HG03565 (cell line): ENCODE measurements around the gene TMEM151B.

ENCODE experiments used
- ATAC-seq: cut with Tn5 transposase; IDR thresholded peaks from one replicate; pipeline ENCODE4 v1.9.1; 2021; ENCODE audit warnings: mild to moderate bottlenecking, moderate library complexity; ENCODE audit not compliant: unreplicated experiment

Gene TMEM151B

DNA sequence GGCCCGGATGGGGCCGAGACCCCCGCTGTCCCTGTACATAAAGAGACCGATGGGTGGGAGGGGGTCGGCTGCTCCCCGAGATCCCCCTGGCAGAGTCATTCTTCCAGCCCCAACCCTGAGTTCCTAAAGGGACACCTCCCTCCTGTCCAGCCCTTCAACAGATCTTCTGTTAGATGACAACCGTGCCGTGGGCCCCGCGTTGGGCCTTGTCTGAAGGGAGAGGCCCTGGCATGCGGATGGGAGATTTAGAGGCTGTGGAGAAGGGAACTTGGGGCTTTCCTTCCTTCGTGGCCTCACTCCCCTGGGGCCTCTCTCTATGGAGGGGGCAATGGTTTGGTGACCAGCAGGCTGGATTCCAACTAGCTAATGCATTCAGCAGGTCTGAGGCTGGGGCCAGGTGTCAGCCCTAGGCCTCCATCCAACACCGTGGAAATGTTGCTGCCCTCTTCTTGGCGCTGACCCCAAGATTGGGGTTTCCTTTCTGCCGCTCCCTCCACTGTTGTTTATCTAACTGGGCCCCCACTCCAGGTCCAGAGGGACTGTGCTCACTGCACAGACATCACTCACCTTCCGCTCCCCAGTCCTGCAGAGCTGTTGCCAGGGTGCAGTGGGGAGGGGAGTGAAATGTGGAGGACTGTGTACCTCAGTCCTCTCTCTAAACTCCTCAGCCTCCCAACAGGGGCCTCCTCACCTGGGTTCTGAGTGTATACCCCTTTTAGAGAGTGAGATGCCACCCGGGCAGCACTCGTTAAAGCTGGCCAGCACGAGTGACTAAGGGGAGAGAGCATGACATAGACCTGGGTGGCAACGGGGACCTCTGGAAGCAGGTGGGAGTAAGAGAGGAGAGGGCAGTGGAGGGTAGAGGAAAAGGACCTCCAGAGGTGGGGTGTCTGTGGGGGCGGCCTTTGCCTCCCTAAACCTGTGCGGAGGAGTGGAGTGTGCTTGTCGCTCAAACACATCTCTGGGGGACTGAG is 6.7 kb downstream of the TMEM151B start:
- ATAC-seq = no peak

DNA sequence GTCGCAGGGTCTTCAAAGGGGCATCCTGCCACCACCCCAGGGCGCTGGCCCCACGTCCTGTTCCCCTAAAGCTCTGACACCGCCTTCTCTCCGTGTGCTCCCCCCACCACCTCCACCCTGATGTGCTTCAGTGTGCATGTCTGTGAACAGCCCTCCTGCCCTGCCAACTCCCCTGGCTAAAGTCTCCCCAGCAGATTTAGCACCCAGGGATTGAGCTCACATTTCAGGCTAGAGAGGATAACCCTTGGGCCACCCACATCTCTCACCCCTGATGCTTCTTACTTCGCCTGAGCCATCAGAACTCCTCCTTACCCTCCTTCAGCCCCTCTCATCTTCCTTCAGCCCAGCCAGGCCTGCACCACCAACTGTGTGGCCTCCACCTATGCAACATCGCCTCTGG is 7.5 kb downstream of the TMEM151B start:
- ATAC-seq = no peak

GRCh38 chr6:44278315-44278714 is 8.1 kb downstream of the TMEM151B start:
- ATAC-seq = no peak

DNA sequence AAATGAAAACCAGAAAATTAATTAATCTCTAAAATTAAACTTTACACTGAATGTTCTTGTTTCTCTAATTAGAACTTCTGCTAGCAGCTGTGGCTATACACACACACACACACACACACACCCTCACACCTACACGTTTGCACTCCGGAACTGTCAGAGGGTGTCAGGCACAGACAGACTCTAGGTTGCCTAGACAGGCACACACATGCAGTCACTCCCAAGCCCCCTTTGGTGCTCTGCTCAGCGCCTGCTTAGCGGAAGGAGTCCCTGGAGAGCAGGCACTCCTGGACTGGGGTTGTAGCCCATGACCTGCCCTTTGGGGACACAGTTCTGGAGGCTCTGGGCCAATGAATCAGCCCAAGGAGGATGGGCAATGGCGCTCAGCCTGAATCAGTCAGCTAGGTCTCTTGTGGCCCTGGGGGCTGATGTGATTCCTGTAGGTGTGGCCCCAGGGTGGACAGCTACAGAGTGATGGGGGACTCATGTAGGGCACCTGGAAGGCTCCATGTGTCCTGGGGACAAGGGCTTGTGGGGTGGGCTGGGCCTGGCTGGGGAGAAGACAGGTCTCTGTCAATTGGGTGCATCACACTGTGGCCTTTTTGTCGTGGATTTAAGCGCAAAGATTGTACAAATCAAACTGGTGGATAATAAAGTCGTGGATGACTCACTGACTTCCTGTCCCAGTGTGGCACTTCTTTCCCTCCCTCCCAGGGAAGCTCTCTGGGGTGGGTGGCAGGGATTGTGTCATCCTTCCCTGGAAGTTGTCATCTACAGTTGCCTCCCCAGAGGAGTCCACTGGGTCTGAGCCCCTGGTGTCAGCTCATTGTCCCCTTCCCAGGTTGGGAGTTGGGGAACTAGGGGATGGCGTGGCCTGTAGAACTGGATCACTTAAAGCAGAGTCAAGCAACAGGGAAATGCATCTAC is 8.8 kb downstream of the TMEM151B start:
- no peak for ATAC-seq

DNA sequence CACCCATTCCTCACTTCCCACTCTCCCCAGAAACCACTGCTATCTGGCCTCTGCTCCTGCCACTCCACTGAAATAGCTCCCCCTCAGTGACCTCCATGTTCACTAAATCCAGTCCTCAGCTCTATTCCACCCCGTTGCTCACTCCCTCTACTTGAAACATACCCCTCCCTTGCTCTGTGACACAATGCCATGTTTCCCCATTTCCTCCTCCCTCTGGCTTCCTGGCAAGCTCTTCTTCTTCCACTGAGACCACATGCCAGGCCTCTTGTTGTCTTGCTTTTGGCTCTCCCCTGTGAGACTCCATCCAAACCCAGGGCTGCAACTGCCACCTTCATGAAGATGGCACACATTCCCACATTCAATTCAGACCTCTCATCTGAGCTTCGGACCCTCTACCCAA is 13.9 kb downstream of the TMEM151B start:
- no peak for ATAC-seq

GRCh38 chr6:44284867-44285266 is 14.6 kb downstream of the TMEM151B start:
- no peak for ATAC-seq

DNA sequence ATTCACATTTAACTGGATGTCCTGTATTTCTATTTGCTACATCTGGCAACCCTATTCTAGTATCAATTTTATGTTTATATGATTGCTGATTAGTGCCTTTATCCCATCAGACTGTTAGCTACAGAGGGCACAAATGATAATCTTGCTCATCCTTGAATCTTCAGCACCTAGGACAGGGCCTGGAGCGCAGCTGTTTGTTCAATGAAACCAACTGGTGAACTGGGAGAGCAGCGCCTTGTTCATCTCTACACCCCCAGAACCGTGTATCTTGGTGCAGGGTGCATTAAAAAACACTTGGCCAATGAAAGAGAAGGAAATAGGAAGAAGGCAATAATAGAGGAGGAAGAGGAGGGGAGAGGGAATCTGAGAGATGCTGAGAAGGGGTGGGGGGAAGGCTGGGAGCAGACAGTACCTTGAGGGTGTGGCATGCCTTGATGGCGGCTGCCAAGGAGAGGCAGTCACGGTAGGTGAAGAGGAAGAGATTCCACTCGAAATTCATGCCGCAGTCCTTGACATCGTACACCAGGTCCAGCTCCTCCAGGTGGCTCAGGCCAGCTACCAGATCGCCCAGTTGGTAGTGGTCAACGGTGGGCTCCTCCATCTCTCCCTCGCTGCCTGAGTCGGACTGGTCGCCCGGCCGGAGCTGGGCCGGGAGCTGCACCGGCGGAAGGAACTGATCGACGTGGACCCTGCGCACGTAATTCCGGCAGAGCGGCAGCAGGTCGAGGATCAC is 15.5 kb downstream of the TMEM151B start:
- ATAC-seq = no peak

DNA sequence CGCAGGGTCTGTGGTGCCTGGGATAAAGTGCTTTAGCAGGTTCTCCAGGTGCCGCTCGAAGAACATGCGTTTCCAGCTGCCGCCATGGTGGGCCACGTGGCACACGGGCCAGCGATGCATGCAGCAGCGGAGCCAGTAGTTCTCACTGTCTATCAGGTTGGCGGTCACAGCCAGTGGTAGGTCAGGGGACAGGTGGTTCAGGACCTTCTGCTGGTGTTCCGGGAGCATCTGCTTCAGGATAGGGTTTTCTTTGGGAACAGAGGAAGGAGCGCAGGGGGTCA is 16.0 kb downstream of the TMEM151B start:
- no peak for ATAC-seq

DNA sequence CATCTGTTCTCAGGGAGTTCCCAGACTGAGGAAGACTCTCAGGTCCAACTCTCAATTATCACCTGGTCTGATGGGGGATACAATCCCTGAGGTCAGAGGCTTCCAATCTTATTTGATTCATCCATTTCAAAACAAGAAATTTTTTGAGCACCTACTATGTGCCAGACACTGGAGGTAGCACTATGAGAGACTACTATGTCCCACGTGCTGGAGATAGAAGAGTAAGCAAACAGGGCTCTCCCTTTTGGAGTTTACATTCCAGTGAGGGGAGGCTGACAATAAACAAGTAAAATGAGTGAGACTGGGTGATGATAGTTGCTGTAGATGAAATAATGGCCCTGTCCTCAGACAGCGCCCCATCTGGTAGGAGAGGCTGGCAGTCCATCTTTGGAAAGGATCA is 16.5 kb downstream of the TMEM151B start:
- ATAC-seq = no peak

GRCh38 chr6:44289726-44290260 is 19.5 kb downstream of the TMEM151B start:
- ATAC-seq = no peak

- ATAC-seq = no peak
Measured at GRCh38 chr6:44291841-44292240, 21.6 kb downstream of the TMEM151B start.

GRCh38 chr6:44292661-44293365 is 22.6 kb downstream of the TMEM151B start:
- ATAC-seq = no peak

GRCh38 chr6:44294832-44295791 is 24.9 kb downstream of the TMEM151B start:
- ATAC-seq = no peak

DNA sequence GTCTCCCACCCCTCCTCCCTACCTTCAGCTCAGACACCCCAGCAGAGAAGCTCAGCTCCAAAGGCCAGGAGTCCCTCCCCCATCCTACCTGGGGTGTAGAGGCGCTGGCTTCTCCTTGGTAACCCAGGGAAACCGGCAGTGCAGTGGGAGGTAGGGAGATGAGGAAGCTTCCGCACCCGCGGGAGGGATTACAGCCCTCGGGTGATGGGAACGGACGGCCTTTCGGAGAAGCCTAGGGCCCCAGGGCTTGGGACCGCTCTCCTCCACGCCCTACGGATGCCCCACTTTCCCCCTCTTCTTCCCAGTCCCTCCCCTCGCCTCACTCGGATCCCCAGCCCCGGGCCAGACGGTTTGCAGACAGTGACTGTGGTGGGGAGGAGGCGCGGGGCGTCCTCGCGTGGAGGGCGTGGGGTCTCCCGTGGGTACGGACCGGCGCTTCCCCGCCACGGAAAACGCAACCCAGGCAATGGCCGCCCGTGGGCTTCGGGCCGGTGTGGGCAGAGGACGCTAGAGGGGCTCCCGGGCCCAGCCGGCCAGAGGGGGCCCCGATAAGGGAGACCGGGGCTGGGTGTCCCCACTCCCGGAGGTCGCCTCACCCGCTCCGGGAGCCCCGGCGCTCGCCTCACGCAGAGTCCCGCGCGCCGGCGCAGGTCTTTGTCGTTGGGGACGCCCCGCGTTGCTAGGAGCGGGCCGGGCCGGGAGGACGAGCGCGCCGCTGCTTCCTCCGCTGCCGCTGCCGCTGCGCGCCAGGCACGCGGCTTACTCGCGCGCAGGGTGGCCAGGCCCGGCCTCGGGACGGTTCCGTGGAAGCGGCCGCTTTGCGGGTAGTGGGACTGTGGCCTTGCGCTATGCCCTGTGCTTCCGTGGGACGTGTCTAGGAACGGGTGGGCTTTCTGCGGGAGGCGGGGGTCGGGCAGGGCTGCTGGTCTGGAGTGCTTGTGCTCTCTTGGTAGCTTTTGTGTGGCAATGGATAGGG is 27.1 kb downstream of the TMEM151B start:
- no peak for ATAC-seq

DNA sequence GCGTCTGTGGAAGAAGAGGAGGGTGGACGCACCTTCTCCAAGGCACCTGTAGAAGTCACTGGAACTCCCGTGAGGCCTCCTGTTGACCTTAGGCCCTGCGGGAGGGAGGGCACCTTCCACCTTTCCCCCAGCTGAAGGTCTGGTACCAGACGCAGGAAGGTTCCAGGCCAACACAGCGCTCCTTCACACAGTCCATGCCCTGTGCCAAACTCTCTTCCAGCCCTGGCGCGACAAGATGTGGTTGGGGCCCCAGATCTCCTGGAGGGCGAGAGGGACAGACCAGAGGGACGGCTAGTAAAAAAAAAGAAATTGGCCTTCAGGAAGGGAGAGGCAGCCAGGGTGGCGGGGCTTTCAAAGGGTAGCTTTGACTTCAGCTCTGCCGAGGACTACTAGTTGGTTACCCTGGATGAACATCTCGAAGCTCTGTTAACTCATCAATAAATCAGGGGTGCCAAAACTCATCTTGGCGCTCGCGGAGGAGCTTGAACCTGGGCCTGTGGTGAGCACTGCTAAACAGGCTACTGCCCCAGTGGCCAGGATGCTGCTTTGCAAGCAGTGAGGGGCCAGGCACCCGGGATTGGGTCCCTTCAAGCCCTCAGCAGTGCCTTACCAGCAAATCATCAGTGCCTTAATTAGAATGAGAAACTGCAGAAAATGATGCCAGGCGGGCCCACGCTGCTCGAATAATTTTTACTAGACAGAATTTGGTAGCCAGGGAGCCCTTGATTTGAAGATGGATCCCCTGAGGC is 28.0 kb downstream of the TMEM151B start:
- ATAC-seq = no peak

DNA sequence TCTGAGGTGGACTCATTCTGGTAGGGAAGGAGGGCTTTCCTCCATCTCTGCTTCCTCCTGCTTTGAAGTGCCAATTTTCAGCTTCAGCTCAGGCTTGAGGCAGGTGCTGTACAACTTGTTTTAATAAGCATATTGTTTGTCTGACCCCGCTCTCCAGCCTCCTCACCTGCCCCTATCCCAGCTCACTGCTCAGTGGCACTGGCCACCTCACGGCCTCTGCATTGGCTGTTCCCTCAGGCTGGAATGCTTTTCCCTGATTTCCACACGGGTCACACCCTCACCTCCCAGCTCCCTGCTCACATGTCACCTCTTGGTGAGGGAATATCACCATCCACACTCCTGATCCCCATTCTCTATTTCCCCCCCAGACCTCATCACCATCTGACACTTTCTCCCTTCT is 28.6 kb downstream of the TMEM151B start:
- ATAC-seq = no peak

GRCh38 chr6:44300292-44300823 is 30.1 kb downstream of the TMEM151B start:
- no peak for ATAC-seq
